Fibroblast of skin of right quadriceps (primary cell): Measurements from ENCODE around the gene MSMB.
"Not testable (repeated sequence)": the region's sequence is repeated elsewhere in the genome, so short reads cannot be mapped to it uniquely, and the experiment has no call there.

ENCODE experiments used
- DNase-seq: peaks from one replicate; pipeline ENCODE4 v3.0.0-alpha.2; 2013

Gene MSMB

GRCh38 chr10:46004963-46005362, 41.1 kb downstream of the MSMB start:
- DNase-seq, result no peak

GRCh38 chr10:46002916-46003693, 43.0 kb downstream of the MSMB start:
- no peak for DNase-seq

- DNase-seq, result not testable (repeated sequence)
Observed at GRCh38 chr10:46002189-46002687, 43.8 kb downstream of the MSMB start.

GRCh38 chr10:46001187-46001756, 44.8 kb downstream of the MSMB start:
- no peak for DNase-seq

GRCh38 chr10:46000538-46000937, 45.5 kb downstream of the MSMB start:
- DNase-seq, result no peak

- not testable (repeated sequence) for DNase-seq
Observed at GRCh38 chr10:45999955-46000354, 46.1 kb downstream of the MSMB start.

- DNase-seq, result no peak
Observed at GRCh38 chr10:45997994-45998763, 47.9 kb downstream of the MSMB start.

- no peak for DNase-seq
Observed at GRCh38 chr10:45997557-45997956, 48.5 kb downstream of the MSMB start.

- DNase-seq, result not testable (repeated sequence)
Observed at GRCh38 chr10:45985590-45985989, 60.5 kb downstream of the MSMB start.

- not testable (repeated sequence) for DNase-seq
Observed at GRCh38 chr10:45984473-45984872, 61.6 kb downstream of the MSMB start.

- peak; percentile 53 for DNase-seq
Observed at GRCh38 chr10:45983538-45984186, 62.4 kb downstream of the MSMB start.
